IPS DF 19.7 (cell line): ENCODE results near the gene MRPL53.
"Not testable (repeated sequence)": the region's sequence is repeated elsewhere in the genome, so short reads cannot be mapped to it uniquely, and the experiment has no call there.

Source experiments
- DNase-seq: peaks from one replicate; pipeline ENCODE4 v3.0.0-alpha.2; 2013; ENCODE audit warnings: low read depth, low spot score

MRPL53 gene

DNA sequence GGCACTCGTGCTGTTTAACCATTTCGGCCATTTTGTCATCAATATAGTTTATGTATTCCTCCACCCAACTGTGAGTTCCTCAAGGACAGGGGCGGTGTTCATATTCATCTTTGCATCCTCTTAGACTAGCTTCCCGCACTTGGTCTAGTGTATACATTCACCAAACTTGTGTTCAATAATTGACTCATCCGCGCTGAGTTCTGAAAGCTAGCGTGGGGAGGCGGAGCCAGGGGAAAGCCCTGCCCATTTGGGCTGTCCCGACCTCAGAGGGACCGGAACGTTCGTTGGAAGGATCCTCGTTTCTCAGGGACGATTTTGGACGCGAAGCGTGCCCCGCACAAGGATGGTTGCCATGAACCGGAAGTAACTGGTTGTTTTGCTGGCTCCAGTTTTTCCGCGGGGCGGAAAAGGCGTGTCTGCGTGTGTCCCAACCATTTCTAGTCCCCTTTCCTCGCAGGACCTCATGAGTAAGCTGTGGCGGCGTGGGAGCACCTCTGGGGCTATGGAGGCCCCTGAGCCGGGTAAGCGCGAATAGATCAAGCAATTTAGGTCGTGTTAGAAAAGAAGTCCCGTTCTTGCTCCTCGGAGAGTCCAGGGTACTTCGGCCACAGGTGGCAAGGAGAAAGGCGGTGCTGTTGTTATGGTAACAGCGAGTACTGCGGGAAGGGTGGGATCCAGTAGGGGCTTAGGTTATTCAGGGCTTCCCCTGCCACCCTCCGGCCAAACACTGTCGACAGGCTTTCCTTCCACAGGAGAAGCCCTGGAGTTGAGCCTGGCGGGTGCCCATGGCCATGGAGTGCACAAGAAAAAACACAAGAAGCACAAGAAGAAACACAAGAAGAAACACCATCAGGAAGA lies 17.6 kb downstream of the MRPL53 start, which contains the start of gene INO80B:
Gene INO80B, plus strand, starts transcription at position 434 of the 858 bp plus-strand sequence. Its CDS starts 30 bp downstream, at position 464.
- DNase-seq = no peak

DNA sequence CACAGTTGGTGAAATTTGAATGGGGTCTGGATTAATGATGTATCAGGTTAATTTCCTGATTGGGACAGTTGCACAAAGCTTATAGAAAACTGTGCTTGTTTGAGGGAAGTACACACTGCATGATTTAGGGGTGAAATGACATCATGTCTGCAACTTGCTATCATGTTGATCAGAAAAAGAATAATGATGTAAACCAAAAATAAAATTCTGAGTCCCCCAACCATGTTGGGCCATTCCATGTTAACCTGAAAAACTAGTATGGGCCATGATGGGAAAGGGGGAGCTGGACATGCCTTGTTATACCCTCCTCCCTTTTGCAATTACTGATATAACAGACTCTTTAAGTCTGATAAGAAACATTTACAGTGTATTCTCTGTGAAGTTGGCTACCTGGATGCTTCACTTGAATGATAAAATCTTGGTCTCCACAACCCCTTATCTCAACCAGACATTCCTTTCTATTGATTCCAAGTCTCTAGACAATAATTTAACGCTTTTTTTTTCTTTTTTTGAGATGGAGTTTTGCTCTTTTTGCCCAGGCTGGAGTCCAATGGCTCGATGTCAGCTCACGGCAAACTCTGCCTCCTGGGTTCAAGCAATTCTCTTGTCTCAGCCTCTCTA lies 21.8 kb downstream of the MRPL53 start:
- no peak for DNase-seq

GRCh38 chr2:74448771-74449170 lies 23.7 kb downstream of the MRPL53 start:
- no peak for DNase-seq

DNA sequence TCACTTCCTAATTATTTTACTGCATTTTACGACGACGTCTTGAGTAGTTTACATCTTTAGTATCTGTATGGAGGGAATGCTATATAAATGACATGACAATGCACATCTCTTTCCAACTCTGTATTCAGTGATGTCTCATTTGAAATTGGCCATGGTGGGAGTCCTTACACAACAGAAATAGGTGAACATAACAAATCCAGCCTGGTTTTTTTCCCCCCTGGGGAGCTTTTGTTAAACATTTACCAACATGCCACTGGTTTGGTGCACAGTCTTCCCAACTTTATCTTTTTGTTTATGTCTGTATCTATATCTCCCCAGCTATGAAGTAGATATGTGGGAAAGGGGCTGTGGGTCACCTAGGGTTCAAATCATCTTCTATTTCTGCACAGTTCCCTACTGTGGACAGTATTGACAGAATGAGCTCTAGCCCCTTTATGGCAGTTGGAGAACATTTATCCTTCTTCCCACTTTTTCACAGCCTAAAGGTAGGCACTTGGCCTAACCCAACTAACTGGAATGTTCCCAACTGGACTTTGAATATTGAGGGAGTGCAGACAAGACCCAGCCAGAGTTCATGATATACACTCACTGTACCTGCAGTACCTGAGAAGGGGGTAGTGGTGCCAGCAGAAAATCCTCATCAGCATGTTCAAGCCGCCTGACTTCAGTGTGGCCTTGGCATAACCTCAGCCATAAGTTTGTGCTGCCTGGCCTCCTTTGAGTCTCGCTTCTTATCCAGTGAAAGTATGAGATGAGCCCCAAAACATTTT lies 25.1 kb downstream of the MRPL53 start:
- DNase-seq = no peak

DNA sequence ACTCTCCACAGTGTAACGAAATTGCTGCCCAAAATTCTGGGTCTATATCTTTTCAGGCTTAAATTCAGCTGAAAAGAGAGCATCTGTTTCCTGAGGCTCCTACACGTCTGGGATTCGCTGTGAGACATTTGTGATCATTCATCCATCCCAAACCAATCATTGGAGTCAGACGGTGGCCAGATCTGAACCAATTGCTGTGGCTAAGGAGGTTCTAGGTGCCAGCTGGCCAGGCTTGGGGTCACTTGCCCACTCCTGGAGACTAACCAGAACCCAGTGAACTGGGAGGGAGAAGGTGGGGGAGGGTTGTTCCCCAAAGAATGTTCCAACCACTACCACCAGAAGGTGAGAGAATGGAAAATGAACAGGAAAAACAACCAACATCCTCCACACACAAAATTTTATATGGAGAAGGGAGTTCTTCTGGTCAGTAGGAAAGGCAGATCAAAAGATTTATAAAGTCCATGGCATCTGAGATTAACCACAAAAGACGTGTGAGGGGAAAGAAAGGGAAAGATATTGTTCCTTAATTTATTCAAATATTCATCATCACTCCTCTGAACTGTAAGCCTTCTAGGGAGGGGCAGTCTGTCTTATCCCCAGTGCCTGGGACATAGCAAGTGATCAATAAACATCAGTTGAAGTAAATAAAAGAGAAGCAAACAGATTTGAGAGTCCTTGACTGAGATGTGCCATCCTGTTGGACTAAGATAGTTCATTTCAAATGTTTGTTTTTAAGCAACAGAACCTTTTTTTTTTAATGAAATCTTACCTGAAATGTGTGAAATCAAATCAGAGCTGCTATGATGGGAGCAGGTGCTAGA lies 27.8 kb downstream of the MRPL53 start:
- no peak for DNase-seq

DNA sequence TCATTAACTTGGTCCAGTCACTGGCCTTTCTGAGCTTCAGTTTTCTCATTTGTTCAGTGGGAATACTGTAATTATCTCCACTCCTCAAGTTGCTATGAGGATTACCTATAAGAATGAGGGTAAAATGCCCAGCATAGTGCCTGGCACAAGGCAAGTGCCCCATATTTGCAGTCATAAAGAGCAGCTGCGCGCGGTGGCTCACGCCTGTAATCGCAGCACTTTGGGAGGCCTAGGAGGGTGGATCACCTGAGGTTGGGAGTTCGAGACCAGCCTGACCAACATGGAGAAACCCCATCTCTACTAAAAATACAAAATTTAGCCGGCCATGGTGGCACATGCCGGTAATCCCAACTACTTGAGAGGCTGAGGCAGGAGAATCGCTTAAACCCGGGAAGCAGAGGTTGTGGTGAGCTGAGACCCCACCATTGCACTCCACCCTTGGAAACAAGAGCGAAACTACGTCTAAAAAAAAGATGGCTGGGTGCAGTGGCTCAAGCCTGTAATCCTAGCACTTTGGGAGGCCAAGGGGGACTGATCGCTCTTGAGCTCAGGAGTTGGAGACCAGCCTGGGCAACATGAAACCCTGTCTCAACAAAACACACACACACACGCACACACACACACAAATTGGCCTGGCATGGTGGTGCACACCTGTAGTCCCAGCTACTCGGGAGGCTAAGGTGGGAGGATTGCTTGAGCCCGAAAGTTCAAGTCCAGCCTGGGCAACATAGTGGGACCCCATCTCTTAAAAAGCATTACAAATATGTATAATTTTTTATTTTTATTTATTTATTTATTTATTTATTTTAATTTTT lies 29.8 kb downstream of the MRPL53 start:
- DNase-seq = not testable (repeated sequence)

- no peak for DNase-seq
Observed at GRCh38 chr2:74441690-74442482, 30.6 kb downstream of the MRPL53 start, which contains the start of gene RTKN. RTKN (minus strand) TSS chr2:74441937; CDS start chr2:74441816, 121 bp downstream.

DNA sequence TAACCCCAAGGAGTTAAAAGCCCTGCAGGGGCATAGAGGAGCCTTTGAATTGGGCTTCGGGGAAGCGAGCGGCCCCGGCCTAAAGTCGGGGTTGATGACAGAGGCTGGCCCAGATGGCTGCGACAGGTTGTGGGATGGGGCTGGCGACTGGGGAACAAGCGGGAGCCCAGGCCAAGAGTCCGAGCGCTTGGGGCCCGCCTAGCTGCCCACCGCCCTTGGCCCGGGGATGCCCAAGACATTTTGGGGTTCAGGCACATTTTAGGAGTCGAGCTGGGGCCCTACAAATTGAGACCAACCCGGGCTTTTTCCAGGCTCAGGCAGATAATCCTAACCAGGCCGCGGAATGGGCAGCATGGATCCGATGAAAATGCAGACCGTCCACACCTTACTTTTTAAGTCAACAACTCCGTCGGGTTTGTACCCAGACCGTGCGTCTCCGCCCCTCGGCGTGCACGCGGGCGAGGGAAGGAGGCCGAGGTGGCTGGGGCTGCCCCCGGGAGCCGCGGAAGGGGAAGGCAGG lies 31.2 kb downstream of the MRPL53 start:
- no peak for DNase-seq

GRCh38 chr2:74440378-74441169 lies 31.9 kb downstream of the MRPL53 start:
- DNase-seq = no peak

- DNase-seq = no peak
Observed at GRCh38 chr2:74439803-74440377, 32.6 kb downstream of the MRPL53 start.

- DNase-seq = no peak
Observed at GRCh38 chr2:74439373-74439772, 33.1 kb downstream of the MRPL53 start.

DNA sequence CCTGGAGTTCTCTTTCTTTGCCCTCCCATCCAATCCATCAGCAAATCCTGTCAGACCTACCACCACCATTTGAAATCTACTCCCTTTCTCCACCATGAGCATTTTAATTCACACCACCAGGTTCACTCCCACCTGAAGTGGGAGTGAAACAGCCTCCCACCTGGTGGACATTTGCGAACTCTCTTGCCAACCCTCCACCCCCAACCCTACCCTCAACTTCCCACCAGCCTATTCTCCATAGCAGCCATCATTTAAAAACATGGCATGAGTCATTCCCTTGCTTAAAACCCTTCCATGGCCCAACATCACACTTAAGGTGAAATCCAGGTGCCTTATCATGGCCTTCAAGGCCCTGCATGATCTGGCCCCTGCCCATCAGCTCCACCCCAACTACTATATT lies 34.2 kb downstream of the MRPL53 start:
- DNase-seq = no peak

- no peak for DNase-seq
Observed at GRCh38 chr2:74436848-74437695, 35.4 kb downstream of the MRPL53 start.

DNA sequence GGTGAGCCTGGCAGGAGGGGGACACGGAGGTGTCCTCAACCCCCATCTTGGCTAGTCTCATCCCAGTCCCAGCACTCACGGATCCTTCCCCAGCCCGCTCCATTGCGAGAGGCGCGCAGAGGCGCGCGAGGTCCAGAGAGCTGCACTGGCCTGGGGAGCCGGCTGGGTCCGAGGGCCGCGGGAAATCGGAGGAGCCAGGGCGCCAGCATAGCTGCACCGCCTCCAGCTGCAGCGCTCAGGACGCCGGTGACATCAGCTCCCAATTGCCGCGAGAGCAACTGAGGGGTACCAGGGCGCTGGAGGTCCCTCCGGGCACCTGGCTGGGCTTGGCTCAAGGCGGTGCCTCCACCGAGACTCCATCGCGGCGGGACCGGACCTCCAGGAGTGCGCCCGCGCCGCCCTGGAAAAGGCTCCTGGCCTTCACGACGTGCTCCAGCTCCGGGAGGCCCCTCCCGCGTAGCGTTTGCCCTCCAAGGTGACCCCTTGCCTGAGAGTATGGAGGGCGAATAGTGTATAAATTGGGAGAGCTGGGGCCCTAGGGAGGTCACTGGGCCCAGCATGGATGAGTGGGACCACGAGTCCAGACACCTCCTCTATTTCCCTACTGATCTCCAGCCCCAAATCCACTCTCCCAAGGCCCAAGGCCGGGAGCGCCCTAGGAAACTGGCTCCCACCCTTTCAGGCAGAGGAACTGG lies 36.2 kb downstream of the MRPL53 start:
- DNase-seq = no peak

GRCh38 chr2:74430502-74430901 lies 42.0 kb downstream of the MRPL53 start:
- DNase-seq = no peak
